ENCODE measurements around the gene TRIM32. TPM values are rescaled to one million over a fixed set of nuclear protein-coding genes. Genes with fewer than 3 reads are reported as not detected.

Gene TRIM32
- 31.1 and 36.6 TPM in 2 replicates for total RNA-seq

DNA sequence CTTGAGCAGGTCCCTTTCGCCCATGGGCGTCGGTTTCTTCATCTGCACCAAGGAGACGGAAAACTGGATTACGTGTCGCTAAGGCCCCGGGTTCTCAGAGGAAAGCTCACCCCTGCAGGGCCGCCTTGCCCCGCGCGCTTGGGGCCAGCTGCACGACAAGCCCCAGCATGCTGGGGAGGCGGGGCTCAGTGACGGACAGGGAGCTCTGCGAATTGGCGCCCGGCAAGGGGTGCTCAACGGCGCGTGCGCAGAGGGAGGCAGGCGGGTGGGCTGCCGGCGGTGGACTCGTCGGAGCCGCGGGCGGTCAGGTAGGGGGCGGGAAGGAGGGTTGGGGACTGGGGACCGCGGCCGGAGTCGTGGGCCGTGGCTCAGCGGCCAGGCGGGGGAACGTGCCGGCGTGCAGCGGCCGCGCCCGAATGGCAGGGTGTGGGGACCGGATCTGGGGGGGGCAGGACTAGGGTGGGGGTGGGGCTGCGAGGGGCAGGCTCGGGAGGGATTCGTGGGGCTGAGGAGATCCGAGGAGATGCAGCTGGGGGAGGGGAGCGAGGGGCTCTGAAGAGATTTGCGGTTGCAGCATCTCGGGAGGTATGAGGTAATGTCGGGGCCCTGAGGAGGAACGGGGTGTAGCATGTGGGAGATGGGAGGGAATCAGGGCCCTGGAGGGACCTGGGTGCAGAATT lies at the start of gene TRIM32:
TRIM32 (plus strand) TSS at position 232 of the 680 bp plus-strand sequence. CDS start 10,438 bp downstream, outside the sequence.

